Stimulated activated CD8-positive, alpha-beta memory T cell treated with anti-CD3 and anti-CD28 coated beads, Interleukin-4, amount 100 ng/mL, for 1 hour (primary cell): ENCODE results near the gene PCNT.
"Not testable (repeated sequence)": the region's sequence is repeated elsewhere in the genome, so short reads cannot be mapped to it uniquely, and the experiment has no call there.

Experiments
- DNase-seq, 2 donors: peaks; one replicate each; pipeline ENCODE4 v3.0.0-alpha.2; 2020; ENCODE audit warnings: low read depth in 2 of 2, low spot score in 1 of 2

The PCNT gene

GRCh38 chr21:46356494-46357334 is 32.8 kb downstream of the PCNT start:
- DNase-seq = no peak

GRCh38 chr21:46357335-46357604 is 33.3 kb downstream of the PCNT start:
- no peak for DNase-seq

GRCh38 chr21:46357684-46358425 is 33.9 kb downstream of the PCNT start:
- DNase-seq = no peak

- no peak for DNase-seq
Measured at GRCh38 chr21:46361176-46361575, 37.2 kb downstream of the PCNT start.

GRCh38 chr21:46361935-46362334 is 38.0 kb downstream of the PCNT start:
- DNase-seq = no peak

GRCh38 chr21:46362946-46363345 is 39.0 kb downstream of the PCNT start:
- no peak for DNase-seq

- no peak for DNase-seq
Measured at GRCh38 chr21:46363698-46364097, 39.7 kb downstream of the PCNT start.

- DNase-seq = no peak
Measured at GRCh38 chr21:46366091-46366490, 42.1 kb downstream of the PCNT start.

- no peak for DNase-seq
Measured at GRCh38 chr21:46366561-46366960, 42.6 kb downstream of the PCNT start.

- DNase-seq = no peak
Measured at GRCh38 chr21:46366966-46367365, 43.0 kb downstream of the PCNT start.

GRCh38 chr21:46368533-46369285 is 44.8 kb downstream of the PCNT start:
- peak in 1 of 2 donors; percentile 5 for DNase-seq

- DNase-seq = no peak
Measured at GRCh38 chr21:46369520-46370235, 45.7 kb downstream of the PCNT start.

GRCh38 chr21:46371204-46372013 is 47.5 kb downstream of the PCNT start:
- no peak for DNase-seq

- DNase-seq = no peak
Measured at GRCh38 chr21:46372014-46372485, 48.1 kb downstream of the PCNT start.

- not testable (repeated sequence) for DNase-seq
Measured at GRCh38 chr21:46372947-46373346, 49.0 kb downstream of the PCNT start.

GRCh38 chr21:46374761-46375389 is 50.9 kb downstream of the PCNT start:
- DNase-seq = no peak

GRCh38 chr21:46375560-46376230 is 51.7 kb downstream of the PCNT start:
- DNase-seq = no peak

GRCh38 chr21:46376231-46376628 is 52.3 kb downstream of the PCNT start:
- no peak for DNase-seq

- no peak for DNase-seq
Measured at GRCh38 chr21:46376856-46377453, 53.0 kb downstream of the PCNT start.
